AG04449 (cell line): ENCODE measurements around the gene DYNLL2.

Experiments
- CTCF ChIA-PET: fragments of 350-600 bp; formaldehyde crosslinking; extraction: SDS; loops from one replicate; lab custom pipeline; 2021; ENCODE audit warnings: antibody characterized with exemption; lab: Yijun Ruan, JAX
- POLR2A ChIA-PET: fragments of 400-600, 350-600 bp; formaldehyde crosslinking; extraction: SDS; loops from one replicate; lab custom pipeline; 2020; ENCODE audit warnings: antibody characterized with exemption, inconsistent platforms; lab: Yijun Ruan, JAX
- DNase-seq: peaks from one replicate; pipeline ENCODE4 v3.0.0-alpha.2; 2010; ENCODE audit warnings: low read depth, low spot score
- H3K4me3 ChIP-seq: 2 replicates; pipeline ENCODE4 v1.5.1; 2011; ENCODE audit warnings: low read depth, mild to moderate bottlenecking, control low read depth, low read length
- CTCF ChIP-seq: IDR thresholded peaks from one replicate; pipeline ENCODE4 v1.5.1; 2011; ENCODE audit warnings: mild to moderate bottlenecking, moderate library complexity, low read length, control low read depth, inconsistent platforms; ENCODE audit not compliant: insufficient read depth; ENCODE audit errors: missing control alignments

The DYNLL2 gene

DNA sequence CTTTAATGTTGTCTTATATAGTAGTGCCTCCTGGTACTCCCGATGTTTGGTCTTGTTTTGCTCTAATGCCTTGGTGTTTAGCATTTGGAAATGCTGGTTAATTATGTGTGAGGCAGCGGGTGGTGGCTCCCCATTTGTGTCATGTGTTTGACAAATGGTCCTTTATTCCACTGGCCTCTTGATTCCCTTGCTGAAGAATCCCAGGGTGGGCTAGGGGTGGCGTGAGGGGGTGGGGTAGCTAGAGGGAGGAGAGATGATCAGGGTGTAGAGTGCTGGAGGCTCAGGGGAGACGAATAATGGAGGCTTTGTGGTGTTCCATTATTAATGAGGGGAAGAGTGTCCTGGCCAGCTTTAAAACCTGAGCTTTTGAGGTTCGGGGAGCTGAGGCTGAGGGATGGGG lies 5.4 kb downstream of the DYNLL2 start:
- no peak for TF ChIP-seq CTCF
- ChIA-PET CTCF (interaction anchor here (2.2 to 2.7 kb wide), 2 partner anchors 23 to 89 kb away, joined by 6 to 12 read pairs; no protein-coding TSS in a partner anchor), POLR2A (no interaction called here)
- no peak for DNase-seq
- no peak overlapping the region for H3K4me3 ChIP-seq

GRCh38 chr17:58089111-58089510 lies 5.9 kb downstream of the DYNLL2 start:
- no peak for TF ChIP-seq CTCF
- POLR2A ChIA-PET: interaction anchor here (0.7 kb wide), 1 partner anchor 177 kb away, joined by 5 read pairs; no protein-coding TSS in a partner anchor
- H3K4me3 ChIP-seq: no peak overlapping the region
- CTCF ChIA-PET: interaction anchor here (2.2 kb wide), 1 partner anchor 23 kb away, joined by 6 read pairs; no protein-coding TSS in a partner anchor
- no peak for DNase-seq

DNA sequence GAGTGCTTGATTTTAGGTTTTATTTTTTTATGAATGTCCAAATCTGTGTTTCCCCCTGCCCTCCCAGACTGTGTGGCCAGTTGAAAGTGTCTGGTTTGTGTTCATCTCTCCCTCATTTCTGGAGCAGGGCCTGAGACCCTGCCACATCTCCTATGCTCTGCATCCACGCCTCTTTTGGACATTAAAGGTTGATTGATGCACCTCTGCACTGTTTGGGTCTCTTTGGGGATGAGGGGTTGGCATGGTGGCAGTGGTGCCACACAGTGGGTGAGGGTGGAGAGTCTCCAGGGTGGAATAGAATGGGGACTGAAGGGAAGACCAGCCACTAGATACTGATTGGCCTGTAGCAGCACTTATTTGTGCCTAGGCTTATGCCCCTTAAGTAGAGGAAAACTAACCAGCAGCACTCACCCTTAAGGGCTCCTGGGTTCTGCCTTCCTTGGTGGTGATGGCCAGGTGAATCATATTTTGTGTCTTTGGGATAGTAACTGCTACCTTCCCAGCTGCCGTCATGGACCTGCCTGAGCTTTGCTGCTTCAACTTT lies 7.9 kb downstream of the DYNLL2 start:
- DNase-seq: no peak
- CTCF ChIA-PET: no interaction called here
- no peak overlapping the region for H3K4me3 ChIP-seq
- POLR2A ChIA-PET: no interaction called here
- TF ChIP-seq CTCF: no peak

- no peak overlapping the region for H3K4me3 ChIP-seq
- no peak for DNase-seq
- ChIA-PET POLR2A (no interaction called here), CTCF (no interaction called here)
- TF ChIP-seq CTCF: no peak
These were observed 9.0 kb downstream of the DYNLL2 start for GRCh38 chr17:58092101-58092796.

- POLR2A ChIA-PET: no interaction called here
- DNase-seq: no peak
- CTCF ChIA-PET: no interaction called here
- no peak overlapping the region for H3K4me3 ChIP-seq
- TF ChIP-seq CTCF: no peak
These were observed 9.7 kb downstream of the DYNLL2 start for GRCh38 chr17:58092797-58093385.

DNA sequence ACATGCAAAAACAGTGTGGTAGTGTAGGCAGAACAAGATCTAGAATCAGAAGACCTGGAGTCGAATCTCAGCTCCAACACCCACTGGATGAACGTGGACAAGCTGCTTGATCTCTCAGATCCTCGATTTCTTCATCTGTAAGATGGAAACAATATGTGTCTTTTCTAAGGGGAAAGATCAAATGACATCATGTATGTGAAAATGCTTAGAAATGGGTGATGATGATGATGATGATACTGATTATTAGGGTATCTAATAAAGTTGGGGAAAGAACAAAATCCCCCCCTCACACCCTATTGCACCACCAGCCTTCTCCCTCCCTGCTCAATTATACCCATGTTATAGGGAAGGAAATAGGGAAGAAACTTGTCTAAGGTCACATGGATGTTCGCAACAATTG lies 10.9 kb downstream of the DYNLL2 start:
- TF ChIP-seq CTCF: no peak
- DNase-seq: no peak
- ChIA-PET POLR2A (no interaction called here), CTCF (no interaction called here)
- no peak overlapping the region for H3K4me3 ChIP-seq
